IMR-90 (cell line): ENCODE measurements around the gene ABCB10. TPM values are rescaled to one million over a fixed set of nuclear protein-coding genes. Genes with fewer than 3 reads are reported as not detected.

Experiments
- ATAC-seq: fragments of 200-7000 bp; cut with Tn5 transposase; 2 replicates; pipeline ENCODE4 v1.9.1; 2020; ENCODE audit warnings: low read depth, mild to moderate bottlenecking, moderate library complexity
- BruUV-seq: library from RNA; stranded (reverse); fragments of 400-500 nt; replicated peaks from 2 replicates; lab custom pipeline; 2021; lab: Mats Ljungman, UMichigan
- CTCF ChIA-PET: fragments of 300-600 bp; formaldehyde crosslinking; extraction: SDS; loops from one replicate; lab custom pipeline; 2021; ENCODE audit warnings: antibody characterized with exemption; lab: Yijun Ruan, JAX
- POLR2A ChIA-PET: fragments of 300-600 bp; sonication (Branson Sonifier 250); formaldehyde crosslinking; loops from one replicate; lab custom pipeline; 2022; ENCODE audit warnings: antibody characterized with exemption; ENCODE audit not compliant: unreplicated experiment; lab: Charles Lee
- DNase-seq: peaks from one replicate; pipeline ENCODE4 v3.0.0; 2013
- H2AFZ ChIP-seq: replicated peaks from 2 replicates; pipeline ENCODE3; 2013; ENCODE audit warnings: low read length, mild to moderate bottlenecking; ENCODE audit not compliant: poor library complexity
- H2AK5ac ChIP-seq: 2 replicates; pipeline ENCODE4 v1.6.1; 2013; ENCODE audit warnings: low read depth, low read length, inconsistent platforms
- H2AK9ac ChIP-seq: replicated peaks from 2 replicates; pipeline ENCODE3; 2013; ENCODE audit warnings: mild to moderate bottlenecking, low read depth, low read length, moderate library complexity; ENCODE audit not compliant: poor library complexity
- H2BK120ac ChIP-seq: 2 replicates; pipeline ENCODE4 v1.6.1; 2013; ENCODE audit warnings: low read depth, low read length, inconsistent platforms
- H2BK15ac ChIP-seq: 3 replicates; pipeline ENCODE4 v1.6.1; 2013; ENCODE audit warnings: low read depth, low read length, inconsistent platforms
- H2BK20ac ChIP-seq: 2 replicates; pipeline ENCODE4 v1.6.1; 2013; ENCODE audit warnings: low read depth, mild to moderate bottlenecking, inconsistent platforms, low read length, moderate library complexity
- H2BK5ac ChIP-seq: 2 replicates; pipeline ENCODE4 v1.6.1; 2013; ENCODE audit warnings: mild to moderate bottlenecking, low read depth, low read length, inconsistent platforms; ENCODE audit not compliant: poor library complexity, severe bottlenecking
- H3K14ac ChIP-seq: replicated peaks from 2 replicates; pipeline ENCODE4 v1.6.1; 2013; ENCODE audit warnings: low read depth, low read length, inconsistent platforms
- H3K18ac ChIP-seq: 2 replicates; pipeline ENCODE4 v1.6.1; 2013; ENCODE audit warnings: low read depth, low read length, control low read depth
- H3K23ac ChIP-seq: 2 replicates; pipeline ENCODE4 v1.6.1; 2013; ENCODE audit warnings: low read depth, low read length, inconsistent platforms
- H3K27ac ChIP-seq: 2 replicates; pipeline ENCODE4 v1.5.1; 2013; ENCODE audit warnings: mild to moderate bottlenecking, control low read depth, low read length; ENCODE audit not compliant: insufficient read depth
- H3K27me3 ChIP-seq: 2 replicates; pipeline ENCODE4 v1.6.1; 2013; ENCODE audit warnings: low read length; ENCODE audit not compliant: control insufficient read depth, insufficient read depth
- H3K36me3 ChIP-seq: 2 replicates; pipeline ENCODE4 v1.6.1; 2013; ENCODE audit warnings: low read length, mixed read lengths; ENCODE audit not compliant: control insufficient read depth, insufficient read depth
- H3K4ac ChIP-seq: 2 replicates; pipeline ENCODE4 v1.6.1; 2013; ENCODE audit warnings: low read depth, low read length, inconsistent platforms
- H3K4me1 ChIP-seq: 2 replicates; pipeline ENCODE4 v1.6.1; 2013; ENCODE audit warnings: low read length, mixed read lengths; ENCODE audit not compliant: control insufficient read depth, insufficient read depth
- H3K4me2 ChIP-seq: 2 replicates; pipeline ENCODE4 v1.6.1; 2013; ENCODE audit warnings: low read depth, mild to moderate bottlenecking, control low read depth, low read length, moderate library complexity
- H3K4me3 ChIP-seq: 2 replicates; pipeline ENCODE4 v1.5.1; 2013; ENCODE audit warnings: low read depth, mild to moderate bottlenecking, control low read depth, low read length, moderate library complexity; ENCODE audit not compliant: insufficient read depth
- H3K56ac ChIP-seq: 2 replicates; pipeline ENCODE4 v1.6.1; 2013; ENCODE audit warnings: low read length, inconsistent platforms; ENCODE audit not compliant: insufficient read depth; ENCODE audit errors: extremely low read depth
- H3K79me1 ChIP-seq, 2 experiments: 2 replicates each; pipeline ENCODE4 v1.6.1; 2013; ENCODE audit warnings: low read length in 2 of 2, inconsistent platforms in 1 of 2, low read depth in 1 of 2
- H3K9ac ChIP-seq: 2 replicates; pipeline ENCODE4 v1.6.1; 2013; ENCODE audit warnings: low read depth, low read length, control low read depth
- H3K9me1 ChIP-seq: 2 replicates; pipeline ENCODE4 v1.6.1; 2013; ENCODE audit warnings: low read length, inconsistent platforms; ENCODE audit not compliant: insufficient read depth
- H3K9me3 ChIP-seq: 2 replicates; pipeline ENCODE4 v1.6.1; 2013; ENCODE audit warnings: low read length; ENCODE audit not compliant: control insufficient read depth, insufficient read depth
- H4K20me1 ChIP-seq: 2 replicates; pipeline ENCODE4 v1.6.1; 2013; ENCODE audit warnings: low read length, inconsistent platforms; ENCODE audit not compliant: insufficient read depth
- H4K5ac ChIP-seq: 2 replicates; pipeline ENCODE4 v1.6.1; 2013; ENCODE audit warnings: mild to moderate bottlenecking, low read depth, low read length, control low read depth
- H4K8ac ChIP-seq, 2 experiments: 2 replicates each; pipeline ENCODE4 v1.6.1; 2013; ENCODE audit warnings: low read depth in 2 of 2, low read length in 2 of 2, control low read depth in 1 of 2, inconsistent platforms in 1 of 2
- H4K91ac ChIP-seq: 2 replicates; pipeline ENCODE4 v1.6.1; 2013; ENCODE audit warnings: low read depth, low read length, inconsistent platforms; ENCODE audit not compliant: insufficient read depth
- BHLHE40 ChIP-seq: fragments of 150-350 bp; IDR thresholded peaks from 2 replicates; pipeline ENCODE4 v1.6.1; 2016; ENCODE audit warnings: mild to moderate bottlenecking, low read depth, low read length
- CEBPB ChIP-seq: IDR thresholded peaks from 2 replicates; pipeline ENCODE4 v1.6.1; 2012; ENCODE audit warnings: low read depth, low read length, improper control_type of control experiment
- CHD1 ChIP-seq: IDR thresholded peaks from 2 replicates; pipeline ENCODE4 v1.6.1; 2012; ENCODE audit warnings: low read depth, low read length, improper control_type of control experiment
- CTCF ChIP-seq: conservative IDR thresholded peaks from 2 replicates; pipeline ENCODE4 v1.5.1; 2012; ENCODE audit warnings: mild to moderate bottlenecking, low read depth, low read length, improper control_type of control experiment
- FOS ChIP-seq: fragments of 150-350 bp; IDR thresholded peaks from 2 replicates; pipeline ENCODE4 v1.6.1; 2016; ENCODE audit warnings: low read depth, low read length
- MAFK ChIP-seq: IDR thresholded peaks from 2 replicates; pipeline ENCODE4 v1.6.1; 2012; ENCODE audit warnings: low read depth, low read length, improper control_type of control experiment
- MAZ ChIP-seq: IDR thresholded peaks from 2 replicates; pipeline ENCODE4 v1.6.1; 2012; ENCODE audit warnings: low read depth, mild to moderate bottlenecking, low read length, improper control_type of control experiment, moderate library complexity, borderline replicate concordance
- MXI1 ChIP-seq: IDR thresholded peaks from 2 replicates; pipeline ENCODE4 v1.6.1; 2012; ENCODE audit warnings: low read depth, mild to moderate bottlenecking, low read length, moderate library complexity, borderline replicate concordance
- NFE2L2 ChIP-seq: fragments of 150-350 bp; IDR thresholded peaks from 2 replicates; pipeline ENCODE4 v1.6.1; 2016; ENCODE audit warnings: low read depth, mild to moderate bottlenecking, low read length
- POLR2A ChIP-seq: IDR thresholded peaks from 2 replicates; pipeline ENCODE4 v1.6.1; 2012; ENCODE audit warnings: mild to moderate bottlenecking, low read depth, low read length
- RCOR1 ChIP-seq: IDR thresholded peaks from 2 replicates; pipeline ENCODE4 v1.6.1; 2012; ENCODE audit warnings: mild to moderate bottlenecking, low read length, improper control_type of control experiment; ENCODE audit not compliant: insufficient replicate concordance
- RFX5 ChIP-seq: IDR thresholded peaks from 2 replicates; pipeline ENCODE4 v1.8.0; 2012; ENCODE audit warnings: low read depth, mild to moderate bottlenecking, low read length, moderate library complexity
- SMC3 ChIP-seq: fragments of 150-350 bp; IDR thresholded peaks from 2 replicates; pipeline ENCODE4 v1.6.1; 2016; ENCODE audit warnings: low read depth, mild to moderate bottlenecking, antibody characterized with exemption, low read length, moderate library complexity
- USF2 ChIP-seq: fragments of 150-350 bp; IDR thresholded peaks from 2 replicates; pipeline ENCODE4 v1.6.1; 2017; ENCODE audit warnings: mild to moderate bottlenecking, antibody characterized with exemption, low read length, low read depth
- WGBS, 2 experiments: methylation state at CpG; one replicate each; pipeline versions ENCODE4 v1.1.5 to v1.1.7; 2013; ENCODE audit warnings: missing lambda C conversion rate in 2 of 2; ENCODE audit not compliant: insufficient read length in 1 of 2; ENCODE audit errors: extremely low coverage in 2 of 2; 5-methylcytosine and 5-hydroxymethylcytosine counted together
- dilution Hi-C: fragments of 300-500 bp; cut with HindIII; formaldehyde crosslinking; loops from one replicate; pipeline ENCODE4 v1.14.3; 2018; ENCODE audit warnings: low sequenced_read_pairs; ENCODE audit not compliant: unreplicated experiment
- in situ Hi-C: fragments of 300-500 bp; cut with MboI; formaldehyde crosslinking; loops from 3 replicates; pipeline ENCODE4 v1.14.3; 2019; ENCODE audit warnings: low sequenced_read_pairs, inconsistent platforms, mixed read lengths
- intact Hi-C: fragments of 100-400 bp; cut with micrococcal nuclease; formaldehyde crosslinking; loops from 2 replicates; pipeline ENCODE4 v1.10.0; 2022
- polyA plus RNA-seq, 3 experiments: library from polyadenylated mRNA; depleted of rRNA; stranded (reverse); fragments of >200 nt; gene quantifications; 2 replicates each; pipeline ENCODE4 v1.2.3, GENCODE V29; 2012; ENCODE audit warnings: low replicate concordance in 1 of 3
- total RNA-seq: library from RNA; depleted of rRNA; stranded (reverse); fragments of >200 nt; gene quantifications from 2 replicates; pipeline ENCODE4 v1.2.3, GENCODE V29; 2012
- TF ChIP-seq, protein P1 (sequence below): fragments of 150-350 bp; IDR thresholded peaks from 2 replicates; pipeline ENCODE4 v1.6.1; 2016; ENCODE audit warnings: low read depth, mild to moderate bottlenecking, low read length, moderate library complexity, borderline replicate concordance

The ABCB10 gene
- total and polyA plus RNA-seq, 2 of the 4 experiments (the other 2 are of a cell fraction): 6.5 to 10.9 TPM

DNA sequence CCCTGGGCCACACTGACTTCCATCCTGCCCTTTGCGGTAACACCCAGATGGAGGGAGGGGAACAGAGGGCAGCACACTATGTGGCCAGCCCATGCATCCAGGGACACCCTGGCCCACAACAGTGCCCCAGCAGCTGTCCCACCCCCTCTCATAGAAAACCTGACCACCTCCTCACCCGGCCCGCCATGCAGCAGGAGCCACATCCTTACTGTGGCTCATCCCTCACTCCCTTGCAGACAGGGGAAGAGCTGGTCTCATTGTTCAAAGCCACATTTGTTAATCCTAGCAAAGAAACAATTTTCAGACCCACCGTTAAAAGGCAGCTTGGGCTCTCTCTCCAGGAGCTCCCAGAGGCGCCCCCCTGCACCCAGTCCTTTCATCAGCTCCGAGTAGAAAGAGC is 27.2 kb downstream of the ABCB10 start:
- Histone ChIP-seq H3K14ac (no peak overlapping the region), H3K36me3 (peaks cover 26% of the 10 kb centered on the region), H4K8ac (no peak overlapping the region), H3K4me1 (no peaks in the 10 kb centered on the region), H4K91ac (no peak overlapping the region), H3K56ac (no peak overlapping the region), H2AK5ac (no peak overlapping the region), H3K9ac (no peak overlapping the region), H3K9me3 (no peaks in the 10 kb centered on the region), H2AK9ac (no peak overlapping the region), H3K4me2 (no peak overlapping the region), H4K5ac (no peak overlapping the region), H2BK120ac (no peak overlapping the region), H3K4ac (no peak overlapping the region), H2BK20ac (no peak overlapping the region), H2AFZ (no peak overlapping the region), H3K79me1 (peaks cover 3 to 9% of the 10 kb centered on the region in 2 experiments; a peak in 3 of 4 replicates), H3K27me3 (no peaks in the 10 kb centered on the region), H3K9me1 (no peaks in the 10 kb centered on the region), H3K23ac (no peak overlapping the region), H2BK5ac (no peak overlapping the region), H3K4me3 (no peak overlapping the region), H4K20me1 (no peaks in the 10 kb centered on the region), H3K27ac (no peak overlapping the region), H3K18ac (no peak overlapping the region), H2BK15ac (no peak overlapping the region)
- TF ChIP-seq BHLHE40 (no peak), RFX5 (no peak), MAZ (no peak), MAFK (no peak), CEBPB (no peak), USF2 (no peak), RCOR1 (no peak), SMC3 (no peak), CTCF (no peak), FOS (no peak), POLR2A (no peak), NFE2L2 (no peak), CHD1 (no peak), MXI1 (no peak)
- TF ChIP-seq, protein P1, sequence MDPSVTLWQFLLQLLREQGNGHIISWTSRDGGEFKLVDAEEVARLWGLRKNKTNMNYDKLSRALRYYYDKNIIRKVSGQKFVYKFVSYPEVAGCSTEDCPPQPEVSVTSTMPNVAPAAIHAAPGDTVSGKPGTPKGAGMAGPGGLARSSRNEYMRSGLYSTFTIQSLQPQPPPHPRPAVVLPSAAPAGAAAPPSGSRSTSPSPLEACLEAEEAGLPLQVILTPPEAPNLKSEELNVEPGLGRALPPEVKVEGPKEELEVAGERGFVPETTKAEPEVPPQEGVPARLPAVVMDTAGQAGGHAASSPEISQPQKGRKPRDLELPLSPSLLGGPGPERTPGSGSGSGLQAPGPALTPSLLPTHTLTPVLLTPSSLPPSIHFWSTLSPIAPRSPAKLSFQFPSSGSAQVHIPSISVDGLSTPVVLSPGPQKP: no peak
- ATAC-seq: no peak
- DNase-seq: no peak
- in situ Hi-C loops: no loop called here
- dilution Hi-C loops: no loop called here
- no CpG with 5 or more reads among the region's 6 CpGs for WGBS, 2 experiments
- no TSS peak for BruUV-seq
- ChIA-PET POLR2A (no interaction called here), CTCF (interaction anchor here (0.6 kb wide), 1 partner anchor 563 kb away, joined by 4 read pairs; no protein-coding TSS in a partner anchor)
- intact Hi-C loops: no loop called here
